Transverse colon (tissue), 4 donors: ENCODE measurements around the gene FBXO34. TPM values are rescaled to one million over a fixed set of nuclear protein-coding genes. Genes with fewer than 3 reads are reported as not detected.

ENCODE experiments used
- DNase-seq: peaks from one replicate; pipeline ENCODE4 v3.0.0-alpha.2; 2019
- H3K27ac ChIP-seq, 4 donors: fragments of 200-600 bp; sonication (generic); 2 replicates each; pipeline ENCODE4 v1.5.1; 2016 to 2018; ENCODE audit warnings: inconsistent platforms in 4 of 4
- H3K27me3 ChIP-seq: fragments of 200-600 bp; sonication (generic); 2 replicates; pipeline ENCODE4 v1.5.1; 2017; ENCODE audit warnings: inconsistent platforms
- H3K36me3 ChIP-seq, 4 donors: fragments of 200-600 bp; sonication (generic); 2 replicates each; pipeline ENCODE4 v1.5.1; 2017 to 2019; ENCODE audit warnings: inconsistent platforms in 4 of 4
- H3K4me1 ChIP-seq, 4 donors: fragments of 200-600 bp; sonication (generic); 2 replicates each; pipeline ENCODE4 v1.5.1; 2017 to 2020; ENCODE audit warnings: inconsistent platforms in 4 of 4
- H3K4me3 ChIP-seq, 4 donors: fragments of 200-600 bp; sonication (generic); 1 replicate in 1 of 4; 2 replicates in 3 of 4; pipeline versions ENCODE4 v1.5.1 to v1.6.1; 2017 to 2019; ENCODE audit warnings: inconsistent platforms in 4 of 4
- H3K9me3 ChIP-seq, 2 donors: fragments of 200-600 bp; sonication (generic); 2 replicates each; pipeline ENCODE4 v1.5.1; 2017 to 2019; ENCODE audit warnings: inconsistent platforms in 2 of 2
- CTCF ChIP-seq, 5 experiments: fragments of 200-600 bp in 3 of 5; fragments of 450-650 bp in 2 of 5; sonication (generic) in 3 of 5; IDR thresholded peaks; 1 replicate in 2 of 5; 2 replicates in 3 of 5; pipeline ENCODE4 v1.5.1; 2016 to 2017; ENCODE audit warnings: antibody characterized with exemption in 5 of 5, inconsistent platforms in 3 of 5, mild to moderate bottlenecking in 2 of 5, moderate library complexity in 1 of 5
- EP300 ChIP-seq: sonication (generic); formaldehyde crosslinking; IDR thresholded peaks from one replicate; pipeline ENCODE4 v1.6.1; 2017; ENCODE audit warnings: antibody characterized with exemption, low read depth
- POLR2A ChIP-seq: fragments of 450-650 bp; IDR thresholded peaks from one replicate; pipeline ENCODE4 v1.6.1; 2016; ENCODE audit warnings: antibody characterized with exemption, mild to moderate bottlenecking, moderate library complexity
- POLR2AphosphoS5 ChIP-seq, 3 donors: sonication (generic); formaldehyde crosslinking; IDR thresholded peaks; one replicate each; pipeline ENCODE4 v1.6.1; 2016; ENCODE audit warnings: antibody characterized with exemption in 3 of 3
- WGBS, 2 donors: methylation state at CpG; one replicate each; pipeline ENCODE4 v1.1.5; 2018; ENCODE audit warnings: low coverage in 1 of 2; 5-methylcytosine and 5-hydroxymethylcytosine counted together
- in situ Hi-C, 4 donors: fragments of 200-750 bp; cut with MboI; loops; one replicate each; pipeline versions ENCODE4 v1.15.0 to v1.15.1; 2017; ENCODE audit warnings: low sequenced_read_pairs in 3 of 4, low pct_ligation_motif_present in 1 of 4, low pct_unique_long_range_greater_than_20kb in 1 of 4
- intact Hi-C: fragments of 100-400 bp; cut with DNase I; formaldehyde crosslinking; loops from one replicate; pipeline ENCODE4 v1.15.1; 2023; ENCODE audit warnings: low total_unique reads
- total RNA-seq, 4 donors: library from RNA; depleted of rRNA; stranded (reverse); fragments of >200 nt; gene quantifications; one replicate each; pipeline ENCODE4 v1.1.0, GENCODE V29; 2016

Gene FBXO34
- total RNA-seq, 4 donors from 2014 or later: 34.2 to 129 (median 99.4) TPM

- H3K4me1 ChIP-seq: peaks cover 5 to 59% (median 28%) of the 10 kb centered on the region in 4 donors
- H3K36me3 ChIP-seq: peaks cover 0 to 22% (median 8%) of the 10 kb centered on the region in 4 donors
- H3K27me3 ChIP-seq: no peaks in the 10 kb centered on the region
- no peak overlapping the region for H3K27ac ChIP-seq
- no peaks in the 10 kb centered on the region for H3K9me3 ChIP-seq
- in situ Hi-C loops: loop anchor here in 3 of 4 donors (5.0 to 25.0 kb wide), 3 partner anchors 77 to 90 kb away; partner anchors contain the start of gene FBXO34 (in 3 of the 3)
- WGBS, 2 donors: 90 to 96% methylated on average over 7 to 9 of the region's 9 CpGs
- H3K4me3 ChIP-seq: no peak overlapping the region
- no peak for TF ChIP-seq POLR2AphosphoS5 (IDR thresholded peaks at IDR 0.05)
- TF ChIP-seq CTCF (IDR thresholded peaks at IDR 0.05): no peak
- no peak for TF ChIP-seq POLR2A
- no peak for TF ChIP-seq EP300
- no peak for DNase-seq
- intact Hi-C loops: no loop called here
Measured at GRCh38 chr14:55352201-55352600, 81.0 kb downstream of the FBXO34 start.

- no peak for TF ChIP-seq EP300
- no peak for TF ChIP-seq POLR2AphosphoS5 (IDR thresholded peaks at IDR 0.05)
- TF ChIP-seq POLR2A: no peak
- no peak for TF ChIP-seq CTCF (IDR thresholded peaks at IDR 0.05)
- peaks cover 0 to 47% (median 15%) of the 10 kb centered on the region in 4 donors for H3K4me1 ChIP-seq
- no peaks in the 10 kb centered on the region for H3K27me3 ChIP-seq
- whole genome bisulfite sequencing, 2 donors: 82 to 90% methylated on average over 6 to 11 of the region's 11 CpGs
- in situ Hi-C loops: loop anchor here in 3 of 4 donors (5.0 to 25.0 kb wide), 3 partner anchors 79 to 92 kb away; partner anchors contain the start of gene FBXO34 (in 3 of the 3)
- H3K4me3 ChIP-seq: no peak overlapping the region
- intact Hi-C loops: no loop called here
- H3K36me3 ChIP-seq: peaks cover 0 to 22% (median 8%) of the 10 kb centered on the region in 4 donors
- peak overlapping the region; percentile 13 to 71 (median 54) for H3K27ac ChIP-seq
- peak; percentile 26 for DNase-seq
- no peaks in the 10 kb centered on the region for H3K9me3 ChIP-seq
Measured at GRCh38 chr14:55353686-55354467, 82.7 kb downstream of the FBXO34 start.

- TF ChIP-seq CTCF (IDR thresholded peaks at IDR 0.05) (peak; percentile 47 to 80 (median 60)), POLR2A (no peak), EP300 (no peak), POLR2AphosphoS5 (IDR thresholded peaks at IDR 0.05) (peak in 1 of 3 donors; percentile 7)
- peak overlapping the region; percentile 13 to 71 (median 54) for H3K27ac ChIP-seq
- peaks cover 0 to 22% (median 8%) of the 10 kb centered on the region in 4 donors for H3K36me3 ChIP-seq
- peak; percentile 69 for DNase-seq
- in situ Hi-C loops: loop anchor here in 3 of 4 donors (5.0 to 25.0 kb wide), 3 partner anchors 80 to 92 kb away; partner anchors contain the start of gene FBXO34 (in 3 of the 3)
- H3K4me3 ChIP-seq: no peak overlapping the region
- H3K27me3 ChIP-seq: no peaks in the 10 kb centered on the region
- peaks cover 0 to 40% (median 12%) of the 10 kb centered on the region in 4 donors for H3K4me1 ChIP-seq
- intact Hi-C loops: no loop called here
- H3K9me3 ChIP-seq: no peaks in the 10 kb centered on the region
- 42 to 49% methylated on average over 4 to 5 of the region's 5 CpGs for WGBS, 2 donors
Measured at GRCh38 chr14:55354500-55354899, 83.3 kb downstream of the FBXO34 start.

- WGBS, 2 donors: 81 to 96% methylated on average over 4 to 6 of the region's 6 CpGs
- in situ Hi-C loops: loop anchor here in 2 of 4 donors (10.0 to 25.0 kb wide), 2 partner anchors 81 to 94 kb away; partner anchors contain the start of gene FBXO34 (in 2 of the 2)
- Histone ChIP-seq H3K36me3 (peaks cover 0 to 14% (median 4%) of the 10 kb centered on the region in 4 donors), H3K4me3 (no peak overlapping the region), H3K27me3 (no peaks in the 10 kb centered on the region), H3K27ac (no peak overlapping the region), H3K4me1 (peaks cover 0 to 31% (median 8%) of the 10 kb centered on the region in 4 donors), H3K9me3 (no peaks in the 10 kb centered on the region)
- TF ChIP-seq POLR2AphosphoS5 (IDR thresholded peaks at IDR 0.05) (no peak), CTCF (IDR thresholded peaks at IDR 0.05) (no peak), EP300 (no peak), POLR2A (no peak)
- no peak for DNase-seq
- intact Hi-C loops: no loop called here
Measured at GRCh38 chr14:55355922-55356321, 84.7 kb downstream of the FBXO34 start.
